ENCODE data around the gene EFHC1. TPM values are rescaled to one million over a fixed set of nuclear protein-coding genes. Genes with fewer than 3 reads are reported as not detected.

EFHC1 gene
- total RNA-seq, 1 donor from 2014 or later, result 6.6 TPM

- no peak for TF ChIP-seq CTCF (IDR thresholded peaks at IDR 0.05; ENCODE audit: insufficient read depth, low read length, severe bottlenecking)
- FAIRE-seq (no peak), DNase-seq (ENCODE audit: low read depth) (no peak)
- no peak overlapping the region for H3K4me3 ChIP-seq (ENCODE audit: low read depth, low read length)
- H3K27me3 ChIP-seq (ENCODE audit: control insufficient read depth, insufficient read depth, low read length), result no peaks in the 10 kb centered on the region
- no peaks in the 10 kb centered on the region for H3K36me3 ChIP-seq (ENCODE audit: control insufficient read depth, insufficient read depth, low read length)
Observed at GRCh38 chr6:52403086-52403485, 17.1 kb upstream of the EFHC1 start.

GRCh38 chr6:52403627-52404026 lies 16.5 kb upstream of the EFHC1 start:
- Histone ChIP-seq H3K36me3 (ENCODE audit: control insufficient read depth, insufficient read depth, low read length) (no peaks in the 10 kb centered on the region), H3K27me3 (ENCODE audit: control insufficient read depth, insufficient read depth, low read length) (no peaks in the 10 kb centered on the region), H3K4me3 (ENCODE audit: low read depth, low read length) (no peak overlapping the region)
- DNase-seq (ENCODE audit: low read depth) (no peak), FAIRE-seq (peak; percentile 13)
- no peak for TF ChIP-seq CTCF (IDR thresholded peaks at IDR 0.05; ENCODE audit: insufficient read depth, low read length, severe bottlenecking)

- no peak for TF ChIP-seq CTCF (IDR thresholded peaks at IDR 0.05; ENCODE audit: insufficient read depth, low read length, severe bottlenecking)
- DNase-seq (ENCODE audit: low read depth), result no peak
- no peak for FAIRE-seq
Observed at GRCh38 chr6:52405243-52405642, 14.9 kb upstream of the EFHC1 start.

GRCh38 chr6:52407467-52407866 lies 12.7 kb upstream of the EFHC1 start:
- Histone ChIP-seq H3K4me3 (ENCODE audit: low read depth, low read length) (no peak overlapping the region), H3K27me3 (ENCODE audit: control insufficient read depth, insufficient read depth, low read length) (no peaks in the 10 kb centered on the region), H3K36me3 (ENCODE audit: control insufficient read depth, insufficient read depth, low read length) (no peaks in the 10 kb centered on the region)
- peak; percentile 51 for TF ChIP-seq CTCF (IDR thresholded peaks at IDR 0.05; ENCODE audit: insufficient read depth, low read length, severe bottlenecking)
- DNase-seq (ENCODE audit: low read depth), result peak; percentile 57
- FAIRE-seq, result no peak

More at GRCh38 chr6:52405243-52405642, 14.9 kb upstream of the EFHC1 start:
- Histone ChIP-seq H3K4me3 (ENCODE audit: low read depth, low read length) (no peak overlapping the region), H3K27me3 (ENCODE audit: control insufficient read depth, insufficient read depth, low read length) (no peaks in the 10 kb centered on the region), H3K36me3 (ENCODE audit: control insufficient read depth, insufficient read depth, low read length) (no peaks in the 10 kb centered on the region)

GRCh38 chr6:52409499-52409898 lies 10.6 kb upstream of the EFHC1 start:
- FAIRE-seq (no peak), DNase-seq (ENCODE audit: low read depth) (no peak)
- Histone ChIP-seq H3K27me3 (ENCODE audit: control insufficient read depth, insufficient read depth, low read length) (no peaks in the 10 kb centered on the region), H3K36me3 (ENCODE audit: control insufficient read depth, insufficient read depth, low read length) (no peaks in the 10 kb centered on the region), H3K4me3 (ENCODE audit: low read depth, low read length) (no peak overlapping the region)
- TF ChIP-seq CTCF (IDR thresholded peaks at IDR 0.05; ENCODE audit: insufficient read depth, low read length, severe bottlenecking), result no peak

- FAIRE-seq, result no peak
- no peak overlapping the region for H3K4me3 ChIP-seq (ENCODE audit: low read depth, low read length)
- no peaks in the 10 kb centered on the region for H3K27me3 ChIP-seq (ENCODE audit: control insufficient read depth, insufficient read depth, low read length)
- no peak for TF ChIP-seq CTCF (IDR thresholded peaks at IDR 0.05; ENCODE audit: insufficient read depth, low read length, severe bottlenecking)
- H3K36me3 ChIP-seq (ENCODE audit: control insufficient read depth, insufficient read depth, low read length), result no peaks in the 10 kb centered on the region
- DNase-seq (ENCODE audit: low read depth), result no peak
Observed at GRCh38 chr6:52410979-52411378, 9.2 kb upstream of the EFHC1 start.
